ENCODE results near the gene TPPP.
A peak's percentile ranks its signal among the peaks of the same experiment; 100 is the strongest.
"Not testable (repeated sequence)": the region's sequence is repeated elsewhere in the genome, so short reads cannot be mapped to it uniquely, and the experiment has no call there.

The TPPP gene
- total RNA-seq = 0.05 to 1.8 (median 0.21) reads per million in 17 experiments

- DNase-seq = peak; percentile 66 to 90 (median 81)
Observed at GRCh38 chr5:693271-694041, at the start of gene TPPP. Gene TPPP, minus strand, starts transcription at chr5:693352. Its CDS starts 15,292 bp downstream, at chr5:678060.

GRCh38 chr5:742276-742675 is 49.1 kb upstream of the TPPP start:
- peak in 1 of 4 experiments; percentile 0 for DNase-seq

DNA sequence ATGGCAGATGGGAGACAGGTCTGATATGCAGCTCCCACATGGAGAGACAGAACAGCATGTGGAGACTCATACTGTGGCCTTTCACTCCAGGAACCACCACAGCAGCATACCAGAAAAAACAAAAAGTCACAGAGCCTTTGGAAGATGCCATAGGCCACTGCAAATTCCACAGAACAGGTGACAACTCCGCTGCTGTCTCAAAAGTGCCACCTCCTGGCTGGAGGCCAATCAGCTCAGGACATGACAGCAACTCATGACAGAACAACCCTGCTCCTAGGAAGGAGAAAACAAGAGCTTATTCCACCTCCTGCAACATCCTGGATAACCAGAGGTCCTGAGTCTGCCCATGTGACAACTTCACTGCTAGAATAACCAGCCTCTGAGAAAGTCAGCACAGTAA is 41.0 kb upstream of the TPPP start:
- DNase-seq = not testable (repeated sequence)

DNA sequence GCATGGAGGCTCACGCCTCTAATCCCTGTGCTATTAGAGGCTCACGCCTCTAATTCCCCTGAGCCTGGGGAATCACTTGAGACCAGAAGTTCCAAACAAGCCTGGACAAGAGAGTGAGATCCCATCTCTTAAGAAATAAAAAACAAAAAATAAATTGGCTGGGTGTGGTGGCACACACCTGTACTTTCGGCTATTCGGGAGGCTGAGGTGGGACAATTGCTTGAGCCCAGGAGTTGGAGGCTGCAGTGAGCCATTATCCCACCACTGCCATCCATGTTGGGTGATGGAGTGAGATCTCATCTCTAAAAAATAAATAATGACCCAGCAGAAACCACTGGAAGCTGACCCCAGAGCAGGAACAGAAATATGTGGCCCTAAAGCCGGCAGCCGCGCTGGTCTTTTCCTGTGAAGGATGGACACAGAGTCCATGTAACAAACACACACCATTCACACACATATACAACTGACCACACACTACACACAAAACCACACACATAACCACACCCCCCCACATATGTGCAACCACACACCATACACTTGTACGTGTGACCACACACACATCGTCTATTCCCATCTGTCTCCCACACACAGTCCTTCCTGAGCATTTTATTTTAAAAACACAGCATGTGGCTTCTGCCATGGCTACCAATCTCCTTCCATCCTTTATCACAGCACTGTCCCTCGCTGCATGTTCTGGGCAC is 39.8 kb upstream of the TPPP start:
- DNase-seq = peak in 1 of 4 experiments; percentile 0

DNA sequence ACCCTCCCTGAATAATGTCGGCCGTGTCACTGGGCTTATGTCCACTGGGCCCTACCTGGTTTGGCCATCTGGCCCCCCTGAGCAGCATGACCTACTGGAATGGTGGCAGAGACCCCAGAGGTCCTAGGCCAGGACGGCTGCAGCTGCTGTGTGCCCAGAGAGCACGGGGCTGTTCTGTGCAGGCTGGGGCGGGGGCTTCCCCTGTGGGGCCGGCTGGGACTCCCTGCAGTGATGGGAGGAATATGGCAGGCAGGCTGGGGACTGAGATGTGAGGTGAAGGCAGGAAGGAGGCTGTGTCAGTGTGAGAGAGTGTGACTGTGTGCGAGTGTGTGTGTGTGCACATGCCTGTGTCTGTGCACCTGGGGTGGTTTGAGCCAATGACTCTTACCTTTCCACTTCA is 36.1 kb upstream of the TPPP start:
- not testable (repeated sequence) for DNase-seq

GRCh38 chr5:727087-727486 is 33.9 kb upstream of the TPPP start:
- DNase-seq = not testable (repeated sequence)

- DNase-seq = not testable (repeated sequence)
Observed at GRCh38 chr5:723865-724264, 30.7 kb upstream of the TPPP start.

GRCh38 chr5:723309-723708 is 30.2 kb upstream of the TPPP start:
- DNase-seq = not testable (repeated sequence)

DNA sequence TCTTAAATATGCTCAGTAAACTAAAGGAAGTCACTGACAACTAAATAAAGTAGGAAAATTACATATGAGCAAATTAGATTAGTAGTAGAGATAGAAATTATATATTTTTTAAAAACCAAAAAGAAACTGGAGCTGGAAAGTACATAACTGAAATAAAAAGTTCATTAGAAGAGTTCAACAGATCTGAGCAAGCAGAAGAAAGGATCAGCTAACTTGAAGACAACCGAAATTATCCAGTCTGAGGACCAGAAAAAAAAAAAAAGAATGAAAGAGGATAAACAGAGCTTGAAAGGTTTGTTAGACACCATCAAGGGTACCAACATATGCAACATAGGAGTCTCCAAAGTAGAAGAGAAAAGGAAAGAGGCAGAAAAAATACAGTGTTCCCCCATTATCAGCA is 26.2 kb upstream of the TPPP start:
- DNase-seq = not testable (repeated sequence)

DNA sequence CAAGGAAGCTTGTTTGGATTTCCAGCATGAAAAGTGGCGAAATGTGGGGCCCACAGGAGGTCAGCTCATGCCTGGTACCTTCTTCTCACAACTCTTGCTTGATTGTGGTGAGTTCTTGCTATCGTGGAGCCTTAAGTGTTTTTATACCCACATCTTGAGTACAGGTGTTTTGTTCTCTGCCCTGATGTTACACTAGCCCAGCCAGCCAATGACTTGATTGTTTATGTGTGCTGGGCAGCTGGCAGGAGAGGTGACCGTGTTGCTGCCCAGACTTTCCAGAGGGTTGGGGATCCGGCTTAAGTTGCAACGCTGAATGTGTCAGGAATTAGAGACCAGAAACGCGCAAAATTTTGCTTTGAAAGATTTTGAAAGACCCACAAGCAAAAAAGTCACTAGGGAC is 24.0 kb upstream of the TPPP start:
- no peak for DNase-seq

DNA sequence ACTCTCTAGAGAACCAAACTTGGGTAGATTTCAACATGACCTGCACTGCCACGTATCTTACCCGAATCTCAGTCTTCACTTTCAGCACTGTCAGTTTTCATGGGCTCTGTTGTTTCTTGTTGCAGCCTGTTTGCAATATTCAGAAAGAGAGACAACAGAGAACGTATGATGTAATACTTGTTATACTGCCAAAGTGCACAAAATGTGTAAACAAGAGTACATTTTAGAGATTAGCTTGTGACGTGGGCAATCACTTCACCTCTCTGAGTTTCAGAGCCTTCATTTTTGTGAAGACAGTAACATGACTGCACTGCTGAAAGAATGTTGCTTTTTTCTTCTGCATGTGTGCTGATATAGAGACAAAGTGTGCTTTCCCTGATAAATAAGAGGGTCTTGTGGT is 23.6 kb upstream of the TPPP start:
- not testable (repeated sequence) for DNase-seq

- not testable (repeated sequence) for DNase-seq
Observed at GRCh38 chr5:715636-716035, 22.5 kb upstream of the TPPP start.

DNA sequence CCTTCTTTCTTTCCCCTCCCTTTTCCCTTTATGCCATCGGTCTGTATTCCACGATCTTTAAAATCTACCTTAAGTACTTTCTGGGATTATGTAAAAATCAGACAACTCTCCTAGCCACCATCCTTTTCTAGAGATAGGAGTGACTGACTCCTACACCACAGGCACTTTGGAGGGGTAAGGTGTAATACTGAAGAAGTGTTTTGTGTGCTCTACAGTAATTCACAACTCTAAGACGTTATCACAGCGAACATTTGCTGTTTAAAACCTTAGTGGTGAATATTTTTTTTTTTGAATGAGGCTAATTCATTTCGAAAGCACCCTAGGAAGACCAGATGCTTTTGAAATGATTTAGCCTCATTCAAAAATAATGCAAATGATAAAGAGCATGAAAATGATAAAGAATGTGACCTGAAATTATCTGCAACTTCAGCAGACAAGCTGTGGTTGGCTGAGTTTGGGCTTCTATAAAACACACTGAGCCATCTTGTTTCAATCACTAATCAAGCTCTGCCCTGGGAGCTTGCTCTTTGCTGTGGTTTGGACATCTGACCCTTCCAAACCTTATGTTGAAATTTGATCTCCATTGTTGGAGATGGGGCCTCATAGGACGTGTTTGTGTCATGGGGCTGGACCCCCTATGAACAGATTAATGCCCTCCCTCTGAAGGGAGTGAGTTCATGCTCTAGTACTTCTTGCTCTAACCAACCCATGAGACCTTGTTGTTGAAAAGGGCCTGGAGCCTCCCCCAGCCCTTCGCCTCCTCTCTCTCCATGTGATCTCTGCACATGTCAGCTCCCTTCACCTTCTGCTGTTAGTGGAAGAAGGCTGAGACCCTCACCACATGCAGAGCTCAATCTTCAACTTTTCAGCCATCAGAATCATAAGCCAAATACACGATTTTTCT is 21.3 kb upstream of the TPPP start:
- not testable (repeated sequence) for DNase-seq

DNA sequence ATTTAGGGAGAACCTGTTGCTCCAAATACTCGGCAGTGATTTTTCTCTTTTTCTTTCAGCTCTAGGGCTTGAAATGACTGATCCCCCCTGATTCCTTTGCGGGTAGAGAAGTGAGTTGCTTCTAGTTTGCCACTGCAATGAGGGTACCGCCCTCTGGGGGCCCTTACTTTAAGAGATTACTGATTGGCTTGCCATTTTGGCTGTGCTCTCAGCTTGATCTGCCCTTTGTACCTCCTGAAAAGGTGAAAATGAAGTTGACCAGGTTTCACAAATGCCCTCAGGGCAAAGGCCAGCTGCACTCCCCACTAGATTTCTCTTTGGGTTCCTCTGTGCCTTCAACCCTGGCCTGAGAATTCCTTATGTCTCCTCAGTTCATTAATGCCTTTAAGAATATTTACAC is 20.5 kb upstream of the TPPP start:
- DNase-seq = not testable (repeated sequence)

GRCh38 chr5:708848-709517 is 15.8 kb upstream of the TPPP start:
- DNase-seq = not testable (repeated sequence)

DNA sequence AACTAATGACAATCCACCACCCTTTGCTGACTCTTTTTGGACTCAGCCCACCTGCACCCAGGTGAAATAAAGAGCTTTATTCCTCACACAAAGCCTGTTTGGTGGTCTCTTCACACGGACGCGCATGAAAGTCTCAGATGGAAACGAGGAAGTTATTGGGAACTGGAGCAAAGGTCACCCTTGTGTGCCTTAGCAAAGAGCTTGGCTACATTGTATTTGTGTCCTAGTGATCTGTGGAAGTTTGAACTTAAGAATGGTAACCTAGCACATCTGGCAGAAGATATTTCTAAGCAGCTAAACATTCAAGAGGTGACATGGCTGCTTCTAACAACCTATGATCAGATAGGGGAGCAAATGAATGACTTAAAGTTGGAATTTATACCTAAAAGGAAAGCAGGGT is 15.2 kb upstream of the TPPP start:
- not testable (repeated sequence) for DNase-seq

GRCh38 chr5:706127-706526 is 13.0 kb upstream of the TPPP start:
- DNase-seq = not testable (repeated sequence)

GRCh38 chr5:696753-697702 is 3.9 kb upstream of the TPPP start:
- not testable (repeated sequence) for DNase-seq

DNA sequence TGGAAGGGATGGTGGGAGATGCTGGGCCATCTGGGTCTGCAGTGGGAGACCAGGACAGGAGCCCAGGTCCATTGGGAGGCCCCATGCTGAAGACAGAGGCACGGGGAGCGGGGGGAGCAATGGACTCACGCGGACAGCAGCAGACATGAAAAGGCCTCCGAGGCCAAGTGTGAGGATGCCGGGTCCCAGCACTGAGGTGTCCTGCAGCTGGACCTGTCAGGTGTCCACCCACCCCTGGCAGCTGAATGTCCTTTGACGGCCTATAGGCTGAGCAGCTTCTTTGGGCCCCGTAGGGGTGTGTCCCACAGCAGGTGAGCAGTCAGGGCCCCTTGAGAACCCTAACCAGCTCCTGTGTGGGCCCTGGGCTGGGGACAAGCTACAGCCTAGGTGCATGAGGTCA is 3.0 kb upstream of the TPPP start:
- not testable (repeated sequence) for DNase-seq

GRCh38 chr5:695475-695874 is 2.3 kb upstream of the TPPP start:
- DNase-seq = not testable (repeated sequence)

GRCh38 chr5:694042-694431 is 885 bp upstream of the TPPP start:
- not testable (repeated sequence) for DNase-seq

Data from suppressor macrophage (primary cell).